Measurements from ENCODE around the gene PITPNC1.
"Not testable (repeated sequence)": the region's sequence is repeated elsewhere in the genome, so short reads cannot be mapped to it uniquely, and the experiment has no call there.

Gene PITPNC1

GRCh38 chr17:67372751-67373150 lies 4.3 kb upstream of the PITPNC1 start:
- no peak for DNase-seq

- peak; percentile 89 for DNase-seq
These were observed 2.6 kb upstream of the PITPNC1 start for GRCh38 chr17:67374329-67375053.

GRCh38 chr17:67375054-67375427 lies 2.0 kb upstream of the PITPNC1 start:
- no peak for DNase-seq

- DNase-seq, result no peak
These were observed 1.4 kb upstream of the PITPNC1 start for GRCh38 chr17:67375716-67376115.

GRCh38 chr17:67376415-67376736 lies 705 bp upstream of the PITPNC1 start:
- no peak for DNase-seq

GRCh38 chr17:67377488-67378453 lies 690 bp downstream of the PITPNC1 start:
- DNase-seq, result peak; percentile 59

- peak; percentile 83 for DNase-seq
These were observed 1.6 kb downstream of the PITPNC1 start for GRCh38 chr17:67378454-67379250.

- no peak for DNase-seq
These were observed 2.2 kb downstream of the PITPNC1 start for GRCh38 chr17:67379251-67379630.

GRCh38 chr17:67381929-67382257 lies 4.8 kb downstream of the PITPNC1 start:
- no peak for DNase-seq

GRCh38 chr17:67385122-67385988 lies 8.3 kb downstream of the PITPNC1 start:
- no peak for DNase-seq

- DNase-seq, result peak; percentile 75
These were observed 10.0 kb downstream of the PITPNC1 start for GRCh38 chr17:67386965-67387551.

- DNase-seq, result not testable (repeated sequence)
These were observed 11.5 kb downstream of the PITPNC1 start for GRCh38 chr17:67388536-67388935.

- no peak for DNase-seq
These were observed 11.9 kb downstream of the PITPNC1 start for GRCh38 chr17:67388986-67389385.

- DNase-seq, result no peak
These were observed 13.0 kb downstream of the PITPNC1 start for GRCh38 chr17:67390006-67390645.

GRCh38 chr17:67390646-67391361 lies 13.7 kb downstream of the PITPNC1 start:
- peak; percentile 73 for DNase-seq

GRCh38 chr17:67392111-67392510 lies 15.0 kb downstream of the PITPNC1 start:
- peak; percentile 33 for DNase-seq

- no peak for DNase-seq
These were observed 16.8 kb downstream of the PITPNC1 start for GRCh38 chr17:67393809-67394397.

GRCh38 chr17:67399676-67400075 lies 22.6 kb downstream of the PITPNC1 start:
- DNase-seq, result no peak

- no peak for DNase-seq
These were observed 23.1 kb downstream of the PITPNC1 start for GRCh38 chr17:67400193-67400592.

GRCh38 chr17:67401106-67401505 lies 24.0 kb downstream of the PITPNC1 start:
- DNase-seq, result no peak

Data from activated naive CD4-positive, alpha-beta T cell treated with Interleukin-2 at 50 U/mL for 16 hours (primary cell).